Breast epithelium (tissue), 3 donors: ENCODE measurements around the gene SPATS1.

Experiments used
- POLR2AphosphoS5 ChIP-seq, 3 donors: sonication (generic); formaldehyde crosslinking; IDR thresholded peaks; one replicate each; pipeline ENCODE4 v1.6.1; 2017; ENCODE audit warnings: antibody characterized with exemption in 3 of 3
- TF ChIP-seq, protein P1 (sequence below), 3 donors: fragments of 450-650 bp; IDR thresholded peaks; one replicate each; pipeline ENCODE4 v1.5.1; 2016 to 2017; ENCODE audit warnings: antibody characterized with exemption in 3 of 3, mild to moderate bottlenecking in 3 of 3, moderate library complexity in 3 of 3

DNA sequence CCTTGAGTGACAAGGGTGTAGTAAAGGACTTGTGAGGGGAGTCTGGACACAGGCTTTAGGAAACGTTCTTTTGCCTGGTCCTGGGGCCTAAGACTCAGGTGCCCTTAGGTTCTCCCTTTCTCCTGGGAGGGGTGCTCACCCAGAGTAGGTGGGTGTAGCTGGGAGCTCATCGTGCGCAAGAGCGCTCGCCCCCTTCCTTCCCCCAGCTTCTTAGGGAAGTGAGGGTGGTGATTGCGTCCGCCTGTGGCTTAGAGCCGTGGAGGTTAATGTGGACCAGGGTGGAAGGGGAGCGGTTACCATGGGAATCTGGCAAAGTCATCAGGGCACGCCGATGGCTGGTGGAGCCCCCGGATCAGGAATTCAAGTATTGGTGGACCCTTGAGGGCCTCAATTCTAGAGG lies 26.0 kb upstream of the SPATS1 start:
- TF ChIP-seq POLR2AphosphoS5 (IDR thresholded peaks at IDR 0.05) = no peak
- TF ChIP-seq, protein P1, sequence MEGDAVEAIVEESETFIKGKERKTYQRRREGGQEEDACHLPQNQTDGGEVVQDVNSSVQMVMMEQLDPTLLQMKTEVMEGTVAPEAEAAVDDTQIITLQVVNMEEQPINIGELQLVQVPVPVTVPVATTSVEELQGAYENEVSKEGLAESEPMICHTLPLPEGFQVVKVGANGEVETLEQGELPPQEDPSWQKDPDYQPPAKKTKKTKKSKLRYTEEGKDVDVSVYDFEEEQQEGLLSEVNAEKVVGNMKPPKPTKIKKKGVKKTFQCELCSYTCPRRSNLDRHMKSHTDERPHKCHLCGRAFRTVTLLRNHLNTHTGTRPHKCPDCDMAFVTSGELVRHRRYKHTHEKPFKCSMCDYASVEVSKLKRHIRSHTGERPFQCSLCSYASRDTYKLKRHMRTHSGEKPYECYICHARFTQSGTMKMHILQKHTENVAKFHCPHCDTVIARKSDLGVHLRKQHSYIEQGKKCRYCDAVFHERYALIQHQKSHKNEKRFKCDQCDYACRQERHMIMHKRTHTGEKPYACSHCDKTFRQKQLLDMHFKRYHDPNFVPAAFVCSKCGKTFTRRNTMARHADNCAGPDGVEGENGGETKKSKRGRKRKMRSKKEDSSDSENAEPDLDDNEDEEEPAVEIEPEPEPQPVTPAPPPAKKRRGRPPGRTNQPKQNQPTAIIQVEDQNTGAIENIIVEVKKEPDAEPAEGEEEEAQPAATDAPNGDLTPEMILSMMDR (IDR thresholded peaks at IDR 0.05) = no peak
